HG02642 (cell line): ENCODE measurements around the gene CREB3L4.

Source experiments
- ATAC-seq: cut with Tn5 transposase; IDR thresholded peaks from one replicate; pipeline ENCODE4 v1.9.1; 2021; ENCODE audit warnings: mild to moderate bottlenecking; ENCODE audit not compliant: unreplicated experiment, poor library complexity

CREB3L4 gene

GRCh38 chr1:153957744-153958110 is 10.0 kb upstream of the CREB3L4 start:
- ATAC-seq: peak; percentile 3

DNA sequence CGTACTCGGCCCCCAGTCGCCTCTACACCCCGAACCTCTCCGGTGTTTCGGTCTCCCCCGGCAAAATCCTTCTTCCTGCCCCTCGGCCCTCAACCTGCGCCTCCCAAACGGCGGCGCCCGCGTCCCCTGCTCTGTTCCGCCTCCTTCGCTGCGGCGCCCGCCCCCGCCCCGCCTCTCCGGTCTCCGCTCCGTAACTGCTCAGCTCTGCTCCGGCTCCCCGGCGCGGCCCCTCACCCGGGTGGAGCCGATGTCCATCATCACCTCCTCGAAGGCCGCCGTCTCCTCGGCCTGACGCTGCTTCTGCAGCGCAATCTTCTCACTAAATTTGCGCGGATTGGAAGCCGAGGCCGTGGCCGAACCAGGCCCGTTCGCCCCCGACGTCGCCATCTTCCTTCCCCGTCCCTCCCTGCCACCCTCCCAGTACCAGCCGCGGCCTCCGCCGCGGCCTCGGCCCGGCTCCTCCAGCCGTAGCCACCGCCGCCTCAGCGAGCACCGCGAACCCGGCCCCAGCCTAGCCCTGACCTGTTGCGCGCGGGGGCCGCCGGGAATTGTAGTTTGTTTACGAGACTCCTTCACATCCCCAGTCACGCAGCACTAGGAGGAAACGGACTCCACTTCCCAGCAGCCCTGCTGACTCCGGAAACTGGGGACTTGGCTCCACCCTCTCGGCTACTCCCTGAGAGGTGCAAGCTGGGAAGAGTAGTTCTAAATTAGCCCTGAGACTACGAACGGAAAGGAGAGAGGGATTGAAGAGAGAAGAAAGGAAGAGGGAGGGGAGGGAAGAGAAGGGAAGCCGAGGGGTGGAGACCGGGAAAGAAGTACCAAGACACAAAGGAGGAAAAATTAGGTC is 9.4 kb upstream of the CREB3L4 start, which contains the start of gene CRTC2:
Gene CRTC2 (minus strand): TSS at position 502 of the 850 bp plus-strand sequence. CDS start 115 bp downstream, at position 387.
- ATAC-seq: peak; percentile 78

- no peak for ATAC-seq
These were observed 8.8 kb upstream of the CREB3L4 start for GRCh38 chr1:153958961-153959260.

GRCh38 chr1:153959454-153959853 is 8.2 kb upstream of the CREB3L4 start:
- ATAC-seq: no peak

DNA sequence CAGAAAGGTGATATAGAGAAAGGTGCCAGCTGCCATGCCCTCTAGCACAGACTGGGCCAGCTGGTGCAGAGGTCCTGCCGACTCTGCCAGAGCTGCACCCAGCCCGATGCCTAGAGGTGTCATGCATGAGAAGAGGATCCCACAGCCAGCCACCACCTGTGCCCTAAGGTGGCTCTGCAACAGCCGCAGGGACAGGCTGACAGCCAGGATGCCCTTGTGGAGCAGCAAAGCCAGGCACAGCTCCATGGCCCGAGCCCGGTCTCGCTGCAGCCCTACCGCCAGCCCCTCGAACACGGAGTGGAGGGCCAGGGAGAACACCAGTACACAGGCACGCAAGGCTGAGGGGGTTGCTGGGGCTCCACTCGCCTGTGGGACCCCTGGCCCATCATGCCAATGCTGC is 7.5 kb upstream of the CREB3L4 start:
- no peak for ATAC-seq

- no peak for ATAC-seq
These were observed 6.3 kb upstream of the CREB3L4 start for GRCh38 chr1:153961421-153961820.

- ATAC-seq: no peak
These were observed 5.3 kb upstream of the CREB3L4 start for GRCh38 chr1:153962088-153963029.

- peak; percentile 58 for ATAC-seq
These were observed 4.5 kb upstream of the CREB3L4 start, which contains the start of gene SLC39A1 for GRCh38 chr1:153963030-153963849. Gene SLC39A1, minus strand, starts transcription at chr1:153963537. Its CDS starts 822 bp downstream, at chr1:153962715.

DNA sequence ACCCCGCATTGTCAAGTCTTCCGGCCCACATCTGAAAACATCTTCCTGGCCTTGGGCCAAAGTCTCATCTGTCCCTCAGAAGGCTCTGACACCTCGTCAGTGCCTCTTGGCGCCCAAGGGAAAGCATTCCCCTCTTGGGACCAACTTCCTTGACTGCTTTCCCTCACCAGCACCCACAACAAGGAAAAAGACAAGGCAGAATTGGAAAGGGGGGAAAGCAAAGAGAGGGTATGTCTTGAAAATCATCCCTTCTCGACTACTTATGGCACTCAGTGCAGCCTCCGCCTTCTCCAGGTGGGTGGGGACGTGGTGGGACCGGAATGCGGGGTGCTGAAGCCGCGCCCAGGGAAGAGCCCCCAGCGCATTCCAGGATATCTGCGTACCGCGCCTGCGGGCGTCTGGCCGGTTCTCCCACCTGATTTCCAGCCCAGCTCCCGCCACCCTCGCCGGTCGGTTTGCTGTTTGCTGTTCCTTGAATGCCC is 3.8 kb upstream of the CREB3L4 start:
- no peak for ATAC-seq

- ATAC-seq: no peak
These were observed 280 bp downstream of the CREB3L4 start for GRCh38 chr1:153968000-153968363.

DNA sequence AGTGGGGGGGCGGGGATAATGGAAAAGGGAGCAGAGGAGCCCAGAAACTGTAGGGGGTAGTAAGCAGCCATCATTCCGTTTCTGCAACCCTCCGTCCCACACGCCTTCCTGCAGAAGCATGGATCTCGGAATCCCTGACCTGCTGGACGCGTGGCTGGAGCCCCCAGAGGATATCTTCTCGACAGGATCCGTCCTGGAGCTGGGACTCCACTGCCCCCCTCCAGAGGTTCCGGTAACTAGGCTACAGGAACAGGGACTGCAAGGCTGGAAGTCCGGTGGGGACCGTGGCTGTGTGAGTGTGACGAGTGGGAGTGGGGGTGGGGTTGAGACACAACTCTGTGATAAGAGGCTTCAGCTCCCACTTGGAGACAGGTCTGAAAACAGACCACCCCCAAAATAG is 706 bp downstream of the CREB3L4 start:
- ATAC-seq: no peak

DNA sequence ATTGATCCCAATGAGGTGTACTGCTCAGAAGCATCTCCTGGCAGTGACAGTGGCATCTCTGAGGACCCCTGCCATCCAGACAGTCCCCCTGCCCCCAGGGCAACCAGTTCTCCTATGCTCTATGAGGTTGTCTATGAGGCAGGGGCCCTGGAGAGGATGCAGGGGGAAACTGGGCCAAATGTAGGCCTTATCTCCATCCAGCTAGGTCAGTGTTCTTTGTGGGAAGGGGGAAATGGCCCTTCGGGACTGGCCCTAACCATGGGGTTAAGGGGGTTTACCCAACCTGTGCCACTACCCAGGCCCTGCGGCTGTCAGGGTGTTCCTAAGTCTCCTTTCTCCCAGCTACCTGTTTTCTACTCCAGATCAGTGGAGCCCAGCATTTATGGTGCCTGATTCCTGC is 1.3 kb downstream of the CREB3L4 start:
- ATAC-seq: no peak

GRCh38 chr1:153970346-153970745 is 2.6 kb downstream of the CREB3L4 start:
- ATAC-seq: no peak

- ATAC-seq: no peak
These were observed 5.4 kb downstream of the CREB3L4 start for GRCh38 chr1:153973071-153973470.

- no peak for ATAC-seq
These were observed 5.8 kb downstream of the CREB3L4 start for GRCh38 chr1:153973525-153973924.

- no peak for ATAC-seq
These were observed 9.1 kb downstream of the CREB3L4 start for GRCh38 chr1:153976819-153977249.

DNA sequence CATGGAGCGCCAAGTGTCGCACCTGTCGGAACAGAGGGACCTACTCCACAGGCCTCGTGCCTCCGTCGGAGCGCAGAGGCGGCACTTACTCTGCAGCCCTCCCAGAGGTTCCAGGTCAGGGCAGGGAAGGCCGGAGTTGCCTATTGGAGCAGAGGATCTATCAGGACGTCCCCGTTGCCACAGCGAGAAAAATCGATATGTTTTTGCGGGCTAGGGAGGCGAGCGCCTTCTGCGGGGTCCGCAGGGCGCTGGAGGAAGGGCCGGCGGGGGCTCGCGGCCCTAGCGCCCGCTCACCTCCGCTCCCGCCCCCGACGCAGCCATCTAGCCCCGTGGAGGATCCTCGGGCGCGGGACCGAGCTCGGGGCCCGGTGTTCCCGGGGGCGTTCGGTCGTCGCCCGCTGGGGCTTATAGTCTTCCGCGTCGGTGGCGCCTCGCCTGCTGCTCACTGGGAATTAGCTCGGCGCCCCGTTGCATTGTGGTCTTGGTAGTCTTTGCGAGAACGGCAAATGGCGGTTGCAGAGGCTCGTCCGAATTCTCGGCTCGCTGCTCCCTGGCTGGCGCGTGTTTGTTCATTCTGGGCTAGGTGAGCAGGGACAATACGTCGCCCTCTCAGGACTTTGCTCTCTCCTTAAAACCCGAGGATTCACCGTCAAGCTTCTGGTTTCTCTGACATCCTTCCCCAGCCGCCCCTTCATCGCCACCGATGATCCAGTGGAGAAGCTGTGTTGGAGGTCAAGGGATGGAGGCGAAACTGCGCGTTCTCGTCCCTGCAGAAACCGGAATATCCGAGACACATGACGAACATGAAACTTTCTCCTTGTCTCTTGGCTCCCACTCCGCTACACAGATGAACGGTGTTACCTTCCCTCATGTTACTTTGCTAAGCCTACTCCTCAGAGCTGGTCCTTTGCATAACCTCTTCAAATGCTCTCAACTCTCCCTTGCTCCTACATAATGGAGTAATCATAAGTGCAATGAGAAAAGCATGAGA is 9.8 kb downstream of the CREB3L4 start, which contains the start of gene JTB:
Gene JTB (minus strand): TSS at position 425 of the 991 bp plus-strand sequence. CDS start 422 bp downstream, at position 3.
- ATAC-seq: peak; percentile 88

- ATAC-seq: no peak
These were observed 10.7 kb downstream of the CREB3L4 start for GRCh38 chr1:153978274-153978909.
